Activated naive CD4-positive, alpha-beta T cell treated with anti-CD3 and anti-CD28 coated beads, Interleukin-2, amount 50 U/mL, for 72 hours (primary cell): ENCODE results near the gene EEF1E1. TPM values are rescaled to one million over a fixed set of nuclear protein-coding genes. Genes with fewer than 3 reads are reported as not detected.

Experiments
- ATAC-seq, 2 donors: fragments of 150-1000 bp; cut with Tn5 transposase; 2 replicates each; pipeline ENCODE4 v1.10.0; 2021; ENCODE audit warnings: mild to moderate bottlenecking in 2 of 2, moderate library complexity in 2 of 2
- DNase-seq, 2 donors: peaks; one replicate each; pipeline ENCODE4 v3.0.0; 2021 to 2022; ENCODE audit warnings: low spot score in 2 of 2
- H3K27ac Mint-ChIP-seq, 2 donors: one replicate each; pipeline ENCODE4 v1.8.0; 2022; ENCODE audit warnings: mild to moderate bottlenecking in 2 of 2, mixed read lengths in 2 of 2
- H3K36me3 Mint-ChIP-seq, 2 donors: one replicate each; pipeline ENCODE4 v1.8.0; 2022; ENCODE audit warnings: mixed read lengths in 2 of 2
- H3K9me3 Mint-ChIP-seq, 2 donors: one replicate each; pipeline ENCODE4 v1.8.0; 2022; ENCODE audit warnings: mixed read lengths in 2 of 2
- total RNA-seq, 2 donors: library from RNA; stranded (reverse); gene quantifications; one replicate each; pipeline ENCODE4 v1.2.3, GENCODE V29; 2022

EEF1E1 gene
- total RNA-seq, 2 donors from 2014 or later: 55.9 to 65.2 TPM

DNA sequence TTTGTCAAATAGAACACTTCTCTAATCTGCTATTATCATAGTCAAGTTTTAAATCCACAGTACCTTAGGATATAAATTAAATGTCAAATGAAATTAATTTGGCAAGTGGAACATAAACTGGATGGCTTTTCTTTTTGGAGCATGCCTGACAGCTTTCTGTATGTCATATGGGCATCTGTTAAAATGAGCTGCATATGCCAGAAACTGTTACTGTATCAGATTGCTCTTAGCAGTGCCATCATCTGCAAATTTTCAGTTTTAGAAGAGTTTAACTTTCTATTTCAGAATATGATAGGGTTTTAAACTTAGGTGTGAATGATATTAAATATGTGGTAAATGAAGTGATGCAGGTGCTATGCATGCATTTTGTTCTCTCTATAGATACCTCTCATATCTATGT lies 3.4 kb upstream of the EEF1E1 start:
- no peak for ATAC-seq
- Mint-ChIP-seq H3K27ac (no peak overlapping the region), H3K36me3 (peaks cover 24 to 38% of the 10 kb centered on the region in 2 donors)

DNA sequence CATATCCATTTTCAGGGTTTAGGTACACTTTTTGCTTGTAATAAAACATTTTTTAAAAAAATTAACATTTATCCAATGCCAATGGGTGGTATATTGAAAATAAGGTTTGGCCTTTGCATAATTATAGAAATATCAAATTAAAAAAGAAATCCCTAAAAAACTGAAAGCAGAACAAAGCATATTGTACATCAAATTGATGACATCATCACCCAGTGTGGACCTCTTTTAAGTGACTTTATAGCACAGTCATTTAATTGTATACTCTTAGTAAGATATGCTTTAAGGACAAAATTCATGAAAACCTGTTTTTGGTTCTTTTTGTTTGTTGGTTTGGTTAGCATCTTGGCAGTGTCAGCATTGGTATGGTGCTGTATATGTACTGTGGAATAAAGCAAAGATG lies 1.4 kb upstream of the EEF1E1 start:
- DNase-seq: no peak
- Mint-ChIP-seq H3K9me3 (peaks cover 0 to 12% of the 10 kb centered on the region in 2 donors), H3K36me3 (peaks cover 33 to 48% of the 10 kb centered on the region in 2 donors)

More for the DNA sequence above, 3.4 kb upstream of the EEF1E1 start:
- peaks cover 0 to 12% of the 10 kb centered on the region in 2 donors for H3K9me3 Mint-ChIP-seq
- no peak for DNase-seq

DNA sequence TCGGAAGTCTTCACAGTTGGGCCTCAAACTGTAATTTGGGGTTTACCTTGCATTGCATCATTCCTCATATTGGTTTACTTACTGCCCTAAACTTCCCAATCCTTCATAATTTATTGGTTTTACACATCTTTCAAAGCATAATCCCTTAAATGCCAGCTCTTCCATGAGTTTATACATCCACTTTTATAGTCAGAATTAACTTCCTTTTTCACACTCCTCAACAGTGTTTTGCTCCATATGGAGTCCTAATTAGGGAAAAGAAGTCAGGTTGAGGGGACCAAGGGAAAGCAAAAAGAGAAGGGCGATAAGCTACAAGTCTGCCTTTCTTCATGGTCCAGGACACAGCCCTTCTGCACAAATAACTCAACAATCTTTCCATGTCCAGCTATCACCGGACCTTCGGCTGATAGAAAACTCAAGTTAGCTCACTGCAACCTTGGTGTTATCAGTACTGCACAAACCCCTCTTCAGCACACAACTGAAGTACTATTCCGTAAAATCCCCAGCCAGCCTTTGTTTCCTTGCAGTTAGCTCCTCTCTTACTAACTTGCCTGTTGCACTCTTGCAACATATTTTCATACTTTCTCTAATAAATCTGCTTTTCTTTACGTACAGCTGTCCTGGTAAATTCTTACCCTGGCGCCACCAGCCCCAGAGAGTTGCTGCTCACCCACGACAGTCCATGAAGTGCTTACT lies 2.0 kb downstream of the EEF1E1 start:
- no peak for DNase-seq
- ATAC-seq: no peak
- Mint-ChIP-seq H3K9me3 (peaks cover 0 to 5% of the 10 kb centered on the region in 2 donors), H3K36me3 (peaks cover 32 to 34% of the 10 kb centered on the region in 2 donors), H3K27ac (peak overlapping the region in 1 of 2 donors; percentile 91)

More for the DNA sequence above, 1.4 kb upstream of the EEF1E1 start:
- no peak for ATAC-seq
- H3K27ac Mint-ChIP-seq: no peak overlapping the region

DNA sequence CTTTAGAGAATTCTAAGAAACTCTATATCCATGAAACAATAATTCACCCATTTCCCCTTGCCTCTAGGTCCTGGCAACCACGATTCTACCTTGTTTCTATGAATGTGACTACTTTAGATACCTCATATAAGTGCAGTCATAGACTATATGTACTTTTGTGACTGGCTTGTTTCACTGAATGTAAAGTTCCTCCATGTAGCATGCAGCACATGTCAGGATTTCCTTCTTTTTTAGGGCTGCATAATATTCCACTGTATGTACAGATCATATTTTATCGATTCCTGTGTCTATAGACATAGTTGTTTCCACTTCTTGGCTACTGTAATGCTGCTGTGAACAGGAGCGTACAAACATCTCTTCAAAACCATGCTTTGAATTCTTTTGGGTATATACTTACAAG lies 11.7 kb downstream of the EEF1E1 start:
- ATAC-seq (no peak), DNase-seq (no peak)
- peaks cover 0 to 10% of the 10 kb centered on the region in 2 donors for H3K9me3 Mint-ChIP-seq
- no peak overlapping the region for H3K27ac Mint-ChIP-seq
- H3K36me3 Mint-ChIP-seq: peaks cover 54 to 73% of the 10 kb centered on the region in 2 donors

DNA sequence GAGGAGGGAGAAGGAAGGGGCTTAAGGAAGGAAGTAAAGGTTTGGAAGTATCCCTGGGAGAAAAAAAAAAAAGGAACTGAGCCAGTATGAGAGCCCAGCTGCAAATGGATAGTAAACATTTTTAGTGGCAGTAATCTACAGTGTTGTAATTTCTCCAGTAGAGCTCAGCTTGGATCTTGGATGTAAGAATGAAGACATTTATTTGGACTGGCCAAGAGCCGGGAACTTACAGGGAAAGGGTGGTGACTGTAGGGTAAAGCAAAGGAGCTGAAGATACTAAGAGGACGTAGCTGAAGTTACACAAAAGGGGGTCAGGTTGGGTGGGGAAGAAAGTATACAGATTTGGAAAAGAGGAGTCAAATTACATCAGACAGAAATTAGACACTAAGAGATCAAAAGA lies 13.5 kb downstream of the EEF1E1 start:
- no peak for ATAC-seq
- peaks cover 54 to 72% of the 10 kb centered on the region in 2 donors for H3K36me3 Mint-ChIP-seq
- no peak for DNase-seq
- H3K9me3 Mint-ChIP-seq: peaks cover 0 to 10% of the 10 kb centered on the region in 2 donors
- peak overlapping the region in 1 of 2 donors; percentile 88 for H3K27ac Mint-ChIP-seq

DNA sequence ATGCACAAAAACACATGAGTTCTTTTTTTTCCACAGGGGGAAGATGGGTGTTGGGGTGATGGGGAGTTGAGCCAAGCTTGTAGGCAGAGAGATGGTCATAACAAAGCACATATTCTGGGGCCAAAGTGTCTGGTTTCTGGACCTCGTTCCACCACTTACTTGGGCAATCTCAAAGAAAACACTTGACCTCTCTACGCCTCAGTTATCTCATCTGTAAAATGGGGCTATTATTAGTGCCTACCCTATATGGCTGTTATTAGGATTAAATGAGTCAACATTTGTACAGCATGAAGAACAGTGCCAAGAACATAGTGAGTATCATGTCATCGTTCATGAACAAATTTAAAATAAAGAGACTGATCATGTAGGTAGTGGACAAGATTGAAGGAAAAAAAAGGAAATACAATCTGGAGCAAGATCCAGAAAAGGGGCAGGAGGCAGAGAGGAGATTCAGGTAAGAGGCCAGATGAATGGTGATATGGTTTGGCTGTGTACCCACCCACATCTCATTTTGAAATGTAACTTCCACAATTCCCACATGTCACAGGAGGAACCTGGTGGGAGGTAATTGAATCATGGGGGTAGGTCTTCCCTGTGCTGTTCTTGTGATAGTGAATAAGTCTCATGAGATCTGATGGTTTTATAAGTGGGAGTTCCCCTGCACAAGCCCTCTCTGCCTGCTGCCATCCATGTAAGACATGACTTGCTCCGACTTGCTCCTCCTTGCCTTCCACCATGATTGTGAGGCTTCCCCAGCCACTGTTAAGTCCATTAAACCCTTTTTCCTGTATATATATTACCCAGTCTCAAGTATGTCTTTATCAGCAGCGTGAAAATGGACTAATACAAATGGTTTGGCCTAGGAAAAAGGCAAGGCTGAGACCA lies 14.2 kb downstream of the EEF1E1 start:
- no peak for ATAC-seq
- Mint-ChIP-seq H3K9me3 (peaks cover 0 to 10% of the 10 kb centered on the region in 2 donors), H3K36me3 (peaks cover 54 to 64% of the 10 kb centered on the region in 2 donors), H3K27ac (peak overlapping the region in 1 of 2 donors; percentile 88)
- no peak for DNase-seq

DNA sequence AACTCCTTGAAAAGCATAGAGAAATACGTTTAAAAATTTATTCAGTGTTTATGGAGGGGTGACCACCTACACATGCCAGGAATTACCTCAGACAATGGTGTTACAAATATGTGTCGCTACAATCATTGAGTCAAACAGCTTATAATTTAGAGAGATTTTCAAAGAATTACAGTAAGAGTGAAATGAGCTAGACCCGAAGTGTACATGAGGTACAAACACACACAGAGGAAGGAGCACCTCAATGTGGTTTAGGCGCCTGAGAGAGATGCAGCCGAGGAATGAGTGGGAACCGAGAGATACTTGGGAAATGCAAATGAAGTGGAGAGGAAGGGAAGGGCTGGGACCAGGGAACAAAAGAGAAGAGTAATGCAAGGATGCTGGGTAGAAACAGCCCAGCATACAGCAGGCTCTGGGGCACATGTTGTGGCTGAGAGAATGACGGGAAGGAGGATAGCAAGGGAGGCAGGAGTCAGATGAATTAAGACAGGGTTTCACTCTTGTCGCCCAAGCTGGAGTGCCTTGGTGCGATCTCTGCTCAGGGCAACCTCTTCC lies 15.5 kb downstream of the EEF1E1 start:
- peak in 1 of 2 donors; percentile 81 for ATAC-seq
- Mint-ChIP-seq H3K27ac (peak overlapping the region in 1 of 2 donors; percentile 83), H3K9me3 (peaks cover 0 to 10% of the 10 kb centered on the region in 2 donors), H3K36me3 (peaks cover 47 to 62% of the 10 kb centered on the region in 2 donors)
- DNase-seq: no peak

DNA sequence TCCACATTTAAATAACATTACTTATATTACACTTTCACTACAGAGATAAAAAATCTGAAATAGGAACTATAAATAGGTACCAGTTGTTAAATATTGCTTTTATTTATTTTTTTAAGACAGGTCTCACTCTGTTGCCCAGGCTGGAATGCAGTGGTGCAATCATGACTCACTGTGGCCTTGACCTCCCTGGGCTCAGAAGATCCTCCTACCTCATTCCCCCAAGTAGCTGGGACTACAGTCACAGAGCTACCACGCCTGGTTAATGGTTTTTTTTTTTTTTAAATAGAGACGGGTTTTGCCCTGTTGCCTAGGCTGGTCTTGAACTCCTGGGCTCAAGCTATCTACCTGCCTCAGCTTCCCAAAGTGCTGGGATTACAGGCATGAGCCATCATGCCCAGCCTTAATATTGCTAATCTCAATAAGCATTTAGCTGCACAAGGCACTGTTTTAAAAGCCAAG lies 17.3 kb downstream of the EEF1E1 start:
- peaks cover 0 to 10% of the 10 kb centered on the region in 2 donors for H3K9me3 Mint-ChIP-seq
- peaks cover 38 to 57% of the 10 kb centered on the region in 2 donors for H3K36me3 Mint-ChIP-seq
- peak in 1 of 2 donors; percentile 59 for ATAC-seq
- DNase-seq: no peak
- no peak overlapping the region for H3K27ac Mint-ChIP-seq

DNA sequence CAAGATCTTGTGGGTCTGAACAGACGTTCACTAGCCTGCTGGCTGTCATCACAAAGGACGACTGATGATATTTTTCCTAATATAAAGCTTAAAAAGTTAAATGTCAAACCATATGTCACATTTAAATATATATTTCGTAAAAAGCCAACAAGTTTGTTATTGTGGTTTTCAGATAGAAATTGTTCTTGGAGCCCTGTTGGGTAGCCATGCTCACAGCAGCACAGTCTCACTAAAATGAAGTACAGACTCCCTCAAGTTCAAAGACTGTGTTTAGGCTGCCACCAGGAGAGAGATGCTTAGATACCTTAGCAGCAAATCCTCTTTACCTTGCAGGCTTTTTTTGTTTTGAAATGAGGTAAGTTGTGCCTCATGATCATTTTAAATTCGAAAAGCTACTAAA lies 17.8 kb downstream of the EEF1E1 start:
- DNase-seq (no peak), ATAC-seq (no peak)
- Mint-ChIP-seq H3K27ac (no peak overlapping the region), H3K36me3 (peaks cover 37 to 59% of the 10 kb centered on the region in 2 donors), H3K9me3 (peaks cover 0 to 10% of the 10 kb centered on the region in 2 donors)

DNA sequence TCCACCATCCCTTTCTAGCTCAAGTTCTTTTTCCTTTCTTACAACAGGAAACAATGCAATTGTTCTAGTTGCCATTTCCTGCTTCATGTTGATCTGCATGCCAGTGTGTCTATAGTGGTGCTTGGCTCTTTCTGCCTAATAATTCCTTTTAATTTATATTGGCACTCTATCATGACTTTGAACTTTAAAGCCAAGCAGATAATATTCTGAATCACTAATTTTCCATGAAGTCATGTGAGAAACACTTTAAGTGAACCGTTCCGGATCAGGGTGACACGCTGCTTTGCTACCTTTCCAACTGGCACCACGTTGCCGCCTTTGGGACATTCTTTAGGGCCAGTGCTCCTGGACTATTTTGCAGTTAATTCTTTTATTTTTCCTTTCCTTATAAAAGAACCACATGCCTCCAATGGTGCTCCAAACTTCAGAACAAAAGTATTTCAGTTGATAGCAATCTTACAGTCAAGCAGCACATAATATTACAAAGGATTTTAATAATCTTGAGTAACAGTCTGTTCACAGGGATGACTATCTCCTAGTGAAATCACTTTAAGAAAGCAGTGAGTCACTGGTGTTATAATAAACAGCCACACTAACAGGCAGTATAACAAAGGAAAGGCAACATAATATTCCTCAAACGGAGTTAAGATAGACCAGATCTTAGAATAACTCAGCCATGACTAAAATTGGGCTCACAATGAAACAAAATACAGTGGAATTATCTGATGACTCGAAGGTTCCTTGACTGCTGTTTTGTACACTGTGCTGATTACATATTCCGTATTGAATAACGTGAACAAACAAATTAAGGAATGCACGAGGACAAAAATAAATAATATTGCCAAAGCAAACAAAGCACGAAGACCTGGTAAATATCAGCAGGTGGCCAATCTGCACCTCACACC lies 19.1 kb downstream of the EEF1E1 start:
- H3K36me3 Mint-ChIP-seq: peaks cover 24 to 50% of the 10 kb centered on the region in 2 donors
- H3K9me3 Mint-ChIP-seq: peaks cover 0 to 4% of the 10 kb centered on the region in 2 donors
- peak; percentile 44 to 76 for ATAC-seq
- DNase-seq: no peak
- H3K27ac Mint-ChIP-seq: peak overlapping the region; percentile 20 to 67

DNA sequence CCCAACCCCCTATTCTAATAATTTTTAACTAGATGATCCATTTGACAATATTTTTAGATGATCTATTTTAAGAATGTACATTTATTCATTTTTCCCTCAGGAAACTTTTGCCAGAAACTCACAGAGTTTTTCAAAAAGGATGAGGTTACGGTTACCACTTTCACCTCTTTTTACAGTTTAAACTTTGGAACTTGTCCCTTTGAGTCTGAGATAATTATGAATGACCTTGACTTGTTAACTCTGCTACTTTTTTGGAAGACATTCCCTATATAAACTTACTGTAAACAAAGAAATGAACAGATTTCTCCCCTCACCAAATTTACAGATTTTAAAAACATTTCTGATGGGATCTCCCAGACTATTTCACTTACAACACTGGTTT lies 19.8 kb downstream of the EEF1E1 start:
- Mint-ChIP-seq H3K27ac (peak overlapping the region in 1 of 2 donors; percentile 20), H3K36me3 (peaks cover 24 to 50% of the 10 kb centered on the region in 2 donors), H3K9me3 (no peaks in the 10 kb centered on the region)
- DNase-seq: no peak
- ATAC-seq: no peak

DNA sequence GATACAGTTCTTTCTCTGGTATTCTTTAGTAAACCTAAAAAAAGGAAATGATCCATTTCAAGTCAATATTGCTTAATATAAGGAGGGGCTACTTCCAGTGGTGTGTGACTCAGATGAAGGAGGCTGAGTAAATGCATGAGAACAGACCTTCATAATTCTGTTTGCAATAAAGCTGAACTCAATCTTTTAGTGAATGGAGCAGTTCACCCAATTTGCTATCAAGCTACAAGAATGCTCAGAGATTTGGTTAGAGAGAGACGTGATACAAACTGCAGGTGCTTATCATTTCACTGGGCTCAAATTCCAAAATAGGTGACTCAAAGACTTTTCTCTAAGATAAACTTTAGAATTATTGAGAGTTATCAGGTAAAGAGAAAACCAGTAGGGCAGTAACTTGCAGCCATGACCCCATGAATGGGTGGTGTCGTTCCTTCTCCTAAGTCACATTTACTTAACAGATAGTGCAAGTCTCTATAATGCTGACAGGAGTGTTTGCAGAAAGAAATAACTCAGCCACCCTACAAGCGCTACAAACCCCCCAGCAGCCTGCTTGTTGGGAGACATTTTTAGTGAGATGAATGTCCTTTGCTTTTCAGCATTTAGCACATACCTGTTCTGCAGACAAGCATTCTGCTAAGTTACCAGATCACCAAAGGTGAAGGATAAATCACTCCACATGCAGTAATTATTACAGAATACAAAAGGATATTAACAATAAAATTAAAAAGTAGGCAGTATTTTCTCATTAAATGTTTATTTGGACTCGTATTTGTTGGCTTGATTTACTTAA lies 21.8 kb downstream of the EEF1E1 start:
- H3K36me3 Mint-ChIP-seq: peaks cover 16 to 42% of the 10 kb centered on the region in 2 donors
- no peak overlapping the region for H3K27ac Mint-ChIP-seq
- DNase-seq: no peak
- no peaks in the 10 kb centered on the region for H3K9me3 Mint-ChIP-seq
- no peak for ATAC-seq

DNA sequence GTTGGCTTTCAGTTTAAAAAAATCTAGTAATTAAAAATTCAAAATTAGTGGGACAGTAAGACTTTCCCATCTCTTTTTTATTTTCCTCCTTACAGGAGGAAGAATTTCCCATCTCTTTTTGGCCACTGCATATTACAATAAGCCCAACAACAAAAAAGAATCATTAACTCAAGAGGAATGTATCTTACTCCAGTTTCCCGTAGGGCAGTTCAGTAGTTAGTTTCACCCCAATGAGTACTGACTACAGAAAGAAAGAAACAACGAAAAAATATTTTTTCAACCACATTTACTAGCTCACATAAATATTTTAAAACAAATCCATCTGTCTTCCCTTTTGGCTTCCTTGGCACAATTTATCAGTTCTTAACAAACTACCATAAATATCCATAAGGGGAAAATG lies 23.2 kb downstream of the EEF1E1 start:
- Mint-ChIP-seq H3K36me3 (peaks cover 16 to 46% of the 10 kb centered on the region in 2 donors), H3K27ac (no peak overlapping the region), H3K9me3 (no peaks in the 10 kb centered on the region)
- ATAC-seq (no peak), DNase-seq (no peak)

DNA sequence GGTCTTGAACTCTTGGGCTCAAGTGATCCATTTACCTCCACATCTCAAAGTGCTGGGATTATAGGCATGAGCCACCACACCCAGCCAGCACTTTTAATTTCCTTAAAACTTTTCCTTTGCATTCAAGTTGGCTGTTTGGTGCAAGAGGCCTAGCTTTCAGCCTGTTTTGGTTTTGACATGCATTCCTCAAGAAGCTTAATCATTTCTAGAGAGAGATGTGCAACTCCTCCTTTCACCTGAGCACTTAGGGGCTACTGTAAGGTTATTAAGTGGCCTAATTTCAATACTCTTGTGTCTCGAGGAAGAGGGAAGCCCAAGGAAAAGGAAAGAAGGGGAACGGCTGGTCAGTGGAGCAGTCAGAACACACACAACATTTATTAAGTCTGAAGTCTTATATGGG lies 24.4 kb downstream of the EEF1E1 start:
- DNase-seq: no peak
- Mint-ChIP-seq H3K27ac (peak overlapping the region in 1 of 2 donors; percentile 58), H3K36me3 (peaks cover 16 to 45% of the 10 kb centered on the region in 2 donors), H3K9me3 (no peaks in the 10 kb centered on the region)
- ATAC-seq: no peak

DNA sequence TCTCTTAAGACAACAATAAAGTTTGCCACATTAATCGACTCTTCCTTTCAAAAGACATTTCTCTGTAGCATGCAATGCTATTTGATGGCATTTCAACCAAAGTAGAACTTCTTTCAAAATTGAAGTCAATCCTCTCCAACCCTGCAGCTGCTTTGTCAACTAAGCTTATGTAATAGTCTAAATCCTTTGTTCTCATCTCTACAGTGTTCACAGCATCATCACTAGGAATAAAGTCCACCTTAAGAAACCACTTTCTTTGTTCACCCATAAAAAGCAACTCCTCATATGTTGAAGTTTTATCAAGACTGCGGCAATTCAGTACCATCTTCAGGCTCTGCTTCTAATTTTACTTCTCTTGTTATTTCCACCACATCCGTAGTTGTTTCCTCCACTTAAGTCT lies 26.6 kb downstream of the EEF1E1 start:
- H3K36me3 Mint-ChIP-seq: peaks cover 16 to 33% of the 10 kb centered on the region in 2 donors
- DNase-seq: no peak
- H3K9me3 Mint-ChIP-seq: no peaks in the 10 kb centered on the region
- H3K27ac Mint-ChIP-seq: no peak overlapping the region
- no peak for ATAC-seq
